GM12872 (cell line): ENCODE data around the gene UBN1.

Source experiments
- CTCF ChIP-seq: IDR thresholded peaks from 3 replicates; pipeline ENCODE4 v1.5.1; 2011; ENCODE audit warnings: low read depth, mild to moderate bottlenecking, low read length, moderate library complexity; ENCODE audit not compliant: insufficient read depth

The UBN1 gene

GRCh38 chr16:4801051-4801961, 46.0 kb upstream of the UBN1 start:
- no peak for TF ChIP-seq CTCF

DNA sequence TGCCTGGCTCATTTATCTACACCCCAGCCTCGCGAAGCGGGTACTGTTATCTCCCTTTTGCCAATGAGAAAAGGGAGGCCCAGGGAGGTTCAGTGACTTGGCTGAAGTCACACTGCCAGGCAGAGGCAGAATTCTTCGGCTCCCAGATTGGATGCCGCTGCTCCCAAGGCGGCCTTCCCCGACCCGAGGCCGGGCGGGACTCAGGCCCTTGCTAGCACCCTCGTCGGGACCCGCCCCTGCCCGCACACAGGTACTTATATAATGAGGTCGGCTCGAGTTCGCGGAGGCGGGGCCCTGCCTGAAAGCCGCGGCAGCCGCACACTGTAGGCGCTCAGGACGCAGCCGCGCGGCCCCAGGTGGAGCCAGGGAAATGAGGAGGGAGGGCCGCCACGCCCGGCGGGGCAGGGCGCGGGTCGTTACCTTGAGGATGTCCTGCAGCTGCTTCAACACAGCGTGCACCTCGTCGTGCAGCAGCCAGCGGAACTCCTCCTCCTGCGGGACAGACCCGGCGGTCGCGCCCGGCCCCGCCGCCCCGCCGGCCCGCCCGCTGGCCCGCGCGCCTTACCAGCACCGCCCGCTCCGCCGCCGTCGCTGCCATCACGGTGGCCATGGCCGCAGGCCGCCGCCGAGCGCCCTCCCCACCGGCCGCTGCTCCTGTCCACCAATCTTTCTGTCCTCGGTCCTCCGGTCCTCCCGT, 45.2 kb upstream of the UBN1 start, which contains the start of gene ROGDI:
ROGDI (minus strand) TSS at position 672 of the 697 bp plus-strand sequence; CDS start at position 610, 62 bp downstream.
- TF ChIP-seq CTCF = no peak

- TF ChIP-seq CTCF = no peak
Observed at GRCh38 chr16:4802659-4803287, 44.5 kb upstream of the UBN1 start.

DNA sequence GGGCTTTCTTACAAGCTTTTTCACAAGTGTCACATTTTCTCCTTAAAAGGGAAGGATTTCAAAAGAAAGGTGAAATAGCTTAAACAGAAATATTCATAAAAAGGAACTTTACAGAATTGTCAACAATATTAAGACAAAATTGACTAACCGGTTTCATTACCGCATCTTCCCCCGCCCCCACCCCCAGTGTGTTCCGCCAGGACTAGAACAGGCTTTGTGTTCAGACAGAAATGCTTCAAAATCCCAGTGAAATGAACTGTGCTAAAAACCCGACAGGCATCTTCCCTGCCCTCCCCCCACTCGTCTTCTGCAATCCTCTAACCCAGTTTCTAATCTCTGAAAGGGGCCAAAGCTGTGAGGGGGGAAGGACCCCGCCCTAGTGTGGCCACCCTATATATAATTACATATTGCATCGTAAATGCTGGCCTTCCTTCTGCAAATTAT, 43.9 kb upstream of the UBN1 start:
- no peak for TF ChIP-seq CTCF

GRCh38 chr16:4803898-4804762, 43.2 kb upstream of the UBN1 start:
- TF ChIP-seq CTCF = no peak

DNA sequence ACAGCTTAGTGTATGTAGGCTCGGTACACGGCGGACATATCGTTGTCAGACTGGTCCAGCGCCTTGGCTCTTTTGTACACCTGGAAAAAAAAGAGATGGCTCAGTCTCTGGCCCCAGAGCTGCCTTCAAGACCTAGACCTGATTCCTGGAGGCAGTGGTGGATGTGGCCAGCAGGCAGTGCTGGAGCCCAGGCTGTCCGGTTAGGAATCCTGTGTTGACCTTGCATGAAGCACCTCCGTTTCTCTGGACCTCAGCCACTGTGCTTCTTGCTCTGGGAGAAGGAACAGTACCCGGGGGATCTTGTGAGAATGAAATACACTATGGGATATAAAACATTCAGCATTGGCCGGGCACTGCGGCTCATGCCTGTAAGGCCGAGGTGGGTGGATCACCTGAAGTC, 42.0 kb upstream of the UBN1 start:
- no peak for TF ChIP-seq CTCF

- no peak for TF ChIP-seq CTCF
Observed at GRCh38 chr16:4806280-4806679, 41.0 kb upstream of the UBN1 start.
